Progenitor cell of endocrine pancreas (in vitro differentiated cells): ENCODE results near the gene MRPL52. TPM values are rescaled to one million over a fixed set of nuclear protein-coding genes. Genes with fewer than 3 reads are reported as not detected.
A peak's percentile ranks its signal among the peaks of the same experiment; 100 is the strongest.
"Not testable (repeated sequence)": the region's sequence is repeated elsewhere in the genome, so short reads cannot be mapped to it uniquely, and the experiment has no call there.

Source experiments
- DNase-seq: peaks from one replicate; pipeline ENCODE4 v3.0.0; 2021; ENCODE audit warnings: low spot score; ENCODE audit not compliant: unreplicated experiment
- H3K27ac Mint-ChIP-seq: 2 replicates; pipeline ENCODE4 v1.8.0; 2021; ENCODE audit warnings: mild to moderate bottlenecking, moderate library complexity, mixed read lengths
- H3K27me3 Mint-ChIP-seq: 2 replicates; pipeline ENCODE4 v1.8.0; 2021; ENCODE audit warnings: mixed read lengths
- H3K36me3 Mint-ChIP-seq: 2 replicates; pipeline ENCODE4 v1.8.0; 2022; ENCODE audit warnings: mixed read lengths; ENCODE audit not compliant: insufficient read depth
- H3K4me1 Mint-ChIP-seq: 2 replicates; pipeline ENCODE4 v1.8.0; 2021; ENCODE audit warnings: low read depth, mixed read lengths
- H3K4me3 Mint-ChIP-seq: 2 replicates; pipeline ENCODE4 v1.8.0; 2021; ENCODE audit warnings: low read depth, mild to moderate bottlenecking, moderate library complexity, mixed read lengths
- H3K9me3 Mint-ChIP-seq: 2 replicates; pipeline ENCODE4 v1.8.0; 2021; ENCODE audit warnings: low read depth, mixed read lengths
- CTCF ChIP-seq: fragments of 200-600 bp; sonication (generic); IDR thresholded peaks from one replicate; pipeline ENCODE4 v1.5.0; 2021; ENCODE audit warnings: antibody characterized with exemption, mild to moderate bottlenecking; ENCODE audit not compliant: unreplicated experiment
- total RNA-seq: library from RNA; stranded (reverse); gene quantifications from 2 replicates; pipeline ENCODE4 v1.2.1, GENCODE V29; 2021

The MRPL52 gene
- total RNA-seq, 1 donor from 2014 or later = 121 TPM

- DNase-seq = no peak
- no peaks in the 10 kb centered on the region for H3K27me3 Mint-ChIP-seq
- peaks cover 1% of the 10 kb centered on the region for H3K36me3 Mint-ChIP-seq
- H3K4me1 Mint-ChIP-seq = peaks cover 12% of the 10 kb centered on the region
- no peak overlapping the region for H3K4me3 Mint-ChIP-seq
- H3K27ac Mint-ChIP-seq = no peak overlapping the region
- H3K9me3 Mint-ChIP-seq = no peaks in the 10 kb centered on the region
- no peak for TF ChIP-seq CTCF
Measured at GRCh38 chr14:22803687-22803974, 26.1 kb upstream of the MRPL52 start.

- not testable (repeated sequence) for H3K4me3 Mint-ChIP-seq, DNase-seq, H3K27me3 Mint-ChIP-seq, H3K9me3 Mint-ChIP-seq, H3K36me3 Mint-ChIP-seq, H3K27ac Mint-ChIP-seq
- peaks cover 12% of the 10 kb centered on the region for H3K4me1 Mint-ChIP-seq
Measured at GRCh38 chr14:22805235-22805634, 24.5 kb upstream of the MRPL52 start.

- H3K36me3 Mint-ChIP-seq = peaks cover 1% of the 10 kb centered on the region
- no peaks in the 10 kb centered on the region for H3K9me3 Mint-ChIP-seq
- peaks cover 12% of the 10 kb centered on the region for H3K4me1 Mint-ChIP-seq
- no peak for DNase-seq
- H3K27me3 Mint-ChIP-seq = no peaks in the 10 kb centered on the region
- peak overlapping the region; percentile 5 for H3K4me3 Mint-ChIP-seq
- no peak for TF ChIP-seq CTCF
- peak overlapping the region; percentile 73 for H3K27ac Mint-ChIP-seq
Measured at GRCh38 chr14:22807432-22808087, 22.1 kb upstream of the MRPL52 start.

- Mint-ChIP-seq H3K4me3 (no peak overlapping the region), H3K9me3 (no peaks in the 10 kb centered on the region), H3K27me3 (no peaks in the 10 kb centered on the region), H3K4me1 (peaks cover 12% of the 10 kb centered on the region), H3K36me3 (peaks cover 1% of the 10 kb centered on the region), H3K27ac (peak overlapping the region; percentile 56)
- no peak for DNase-seq
- no peak for TF ChIP-seq CTCF
Measured at GRCh38 chr14:22808388-22809209, 21.1 kb upstream of the MRPL52 start.

- Mint-ChIP-seq H3K4me1 (peaks cover 25% of the 10 kb centered on the region), H3K27ac (no peak overlapping the region), H3K27me3 (no peaks in the 10 kb centered on the region), H3K4me3 (no peak overlapping the region), H3K36me3 (peaks cover 1% of the 10 kb centered on the region), H3K9me3 (no peaks in the 10 kb centered on the region)
- no peak for DNase-seq
- TF ChIP-seq CTCF = no peak
Measured at GRCh38 chr14:22811722-22812121, 18.0 kb upstream of the MRPL52 start.

- H3K4me1 Mint-ChIP-seq = peaks cover 19% of the 10 kb centered on the region
Measured at GRCh38 chr14:22812744-22813143, 16.9 kb upstream of the MRPL52 start.

More at GRCh38 chr14:22812744-22813143, 16.9 kb upstream of the MRPL52 start:
- DNase-seq = no peak
- Mint-ChIP-seq H3K4me3 (no peak overlapping the region), H3K9me3 (no peaks in the 10 kb centered on the region), H3K27me3 (no peaks in the 10 kb centered on the region), H3K27ac (peak overlapping the region; percentile 64), H3K36me3 (no peaks in the 10 kb centered on the region)
- no peak for TF ChIP-seq CTCF
